HTR-8/SVneo (cell line): ENCODE measurements around the gene GSTM1.

Experiments used
- DNase-seq: peaks from one replicate; pipeline ENCODE4 v3.0.0; 2011; ENCODE audit warnings: low spot score, mixed read lengths; ENCODE audit not compliant: insufficient read length
- FAIRE-seq: peaks from 2 replicates; lab custom pipeline; 2011; peaks lifted over from hg19 to GRCh38; lab: Jason Lieb, UNC

GSTM1 gene

GRCh38 chr1:109687641-109688499, at the start of gene GSTM1:
TSS of gene GSTM1 (plus strand) at chr1:109687817. CDS start at chr1:109687874, 57 bp downstream.
- DNase-seq = no peak
- FAIRE-seq = no peak

GRCh38 chr1:109639063-109639840, 48.4 kb upstream of the GSTM1 start:
- DNase-seq (no peak), FAIRE-seq (no peak)

- DNase-seq = no peak
- FAIRE-seq = no peak
Observed at GRCh38 chr1:109639841-109640184, 47.8 kb upstream of the GSTM1 start.

GRCh38 chr1:109640285-109640865, 47.2 kb upstream of the GSTM1 start:
- FAIRE-seq = no peak
- no peak for DNase-seq

- FAIRE-seq = no peak
- no peak for DNase-seq
Observed at GRCh38 chr1:109641078-109641740, 46.4 kb upstream of the GSTM1 start.

- DNase-seq (no peak), FAIRE-seq (no peak)
Observed at GRCh38 chr1:109641861-109642260, 45.8 kb upstream of the GSTM1 start.

- FAIRE-seq (no peak), DNase-seq (no peak)
Observed at GRCh38 chr1:109642626-109643025, 45.0 kb upstream of the GSTM1 start.

- DNase-seq = peak; percentile 69
- FAIRE-seq = no peak
Observed at GRCh38 chr1:109643385-109644230, 44.0 kb upstream of the GSTM1 start.

GRCh38 chr1:109644670-109645069, 42.9 kb upstream of the GSTM1 start:
- FAIRE-seq (no peak), DNase-seq (no peak)

- FAIRE-seq = no peak
Observed at GRCh38 chr1:109649491-109649914, 38.1 kb upstream of the GSTM1 start.

GRCh38 chr1:109650609-109651008, 37.0 kb upstream of the GSTM1 start:
- FAIRE-seq (no peak), DNase-seq (peak; percentile 20)

More at GRCh38 chr1:109649491-109649914, 38.1 kb upstream of the GSTM1 start:
- DNase-seq = no peak

GRCh38 chr1:109652402-109652801, 35.2 kb upstream of the GSTM1 start:
- no peak for DNase-seq
- no peak for FAIRE-seq

GRCh38 chr1:109653306-109653705, 34.3 kb upstream of the GSTM1 start:
- DNase-seq = no peak
- FAIRE-seq = no peak

- FAIRE-seq (no peak), DNase-seq (no peak)
Observed at GRCh38 chr1:109654519-109654918, 33.1 kb upstream of the GSTM1 start.

GRCh38 chr1:109655615-109656519, 31.8 kb upstream of the GSTM1 start, which contains the start of gene GSTM4:
TSS of gene GSTM4 (plus strand) at chr1:109656099. CDS start at chr1:109656390, 291 bp downstream.
- peak; percentile 62 for DNase-seq
- no peak for FAIRE-seq

- FAIRE-seq (no peak), DNase-seq (no peak)
Observed at GRCh38 chr1:109657395-109657794, 30.2 kb upstream of the GSTM1 start.

GRCh38 chr1:109657970-109658369, 29.6 kb upstream of the GSTM1 start:
- FAIRE-seq (no peak), DNase-seq (no peak)

- FAIRE-seq = no peak
- no peak for DNase-seq
Observed at GRCh38 chr1:109658533-109659042, 29.0 kb upstream of the GSTM1 start.
